ENCODE results near the gene SIK2.
"Not testable (repeated sequence)": the region's sequence is repeated elsewhere in the genome, so short reads cannot be mapped to it uniquely, and the experiment has no call there.

The SIK2 gene

GRCh38 chr11:111703576-111703975 lies 101.3 kb downstream of the SIK2 start:
- DNase-seq = no peak

- no peak for DNase-seq
Observed at GRCh38 chr11:111707039-111707690, 104.9 kb downstream of the SIK2 start.

- no peak for DNase-seq
Observed at GRCh38 chr11:111707691-111708067, 105.4 kb downstream of the SIK2 start.

GRCh38 chr11:111714522-111714921 lies 112.3 kb downstream of the SIK2 start:
- no peak for DNase-seq

- DNase-seq = no peak
Observed at GRCh38 chr11:111715142-111715816, 113.0 kb downstream of the SIK2 start.

GRCh38 chr11:111717660-111718059 lies 115.4 kb downstream of the SIK2 start:
- not testable (repeated sequence) for DNase-seq

- DNase-seq = no peak
Observed at GRCh38 chr11:111718436-111718835, 116.2 kb downstream of the SIK2 start.

- no peak for DNase-seq
Observed at GRCh38 chr11:111718859-111719258, 116.6 kb downstream of the SIK2 start.

- DNase-seq = no peak
Observed at GRCh38 chr11:111719379-111719778, 117.1 kb downstream of the SIK2 start.

GRCh38 chr11:111720801-111721494 lies 118.7 kb downstream of the SIK2 start:
- DNase-seq = no peak

- DNase-seq = no peak
Observed at GRCh38 chr11:111722501-111722900, 120.3 kb downstream of the SIK2 start.

GRCh38 chr11:111723595-111723994 lies 121.3 kb downstream of the SIK2 start:
- DNase-seq = no peak

- no peak for DNase-seq
Observed at GRCh38 chr11:111724615-111725129, 122.4 kb downstream of the SIK2 start.

GRCh38 chr11:111725621-111726020 lies 123.4 kb downstream of the SIK2 start:
- no peak for DNase-seq

GRCh38 chr11:111726301-111726713 lies 124.1 kb downstream of the SIK2 start:
- DNase-seq = no peak

GRCh38 chr11:111727431-111727830 lies 125.2 kb downstream of the SIK2 start:
- no peak for DNase-seq

- no peak for DNase-seq
Observed at GRCh38 chr11:111729071-111729830, 127.0 kb downstream of the SIK2 start.

- DNase-seq = no peak
Observed at GRCh38 chr11:111729831-111730311, 127.6 kb downstream of the SIK2 start.

- no peak for DNase-seq
Observed at GRCh38 chr11:111730871-111731591, 128.8 kb downstream of the SIK2 start.

GRCh38 chr11:111731821-111732220 lies 129.6 kb downstream of the SIK2 start:
- DNase-seq = no peak

GRCh38 chr11:111733016-111733415 lies 130.8 kb downstream of the SIK2 start:
- DNase-seq = no peak

GRCh38 chr11:111733611-111734088 lies 131.4 kb downstream of the SIK2 start:
- DNase-seq = no peak
